B cell (primary cell): ENCODE data around the gene ADAMTS2. TPM values are rescaled to one million over a fixed set of nuclear protein-coding genes. Genes with fewer than 3 reads are reported as not detected.
"Not testable (repeated sequence)": the region's sequence is repeated elsewhere in the genome, so short reads cannot be mapped to it uniquely, and the experiment has no call there.

Experiments
- ATAC-seq: fragments of 200-7000 bp; cut with Tn5 transposase; one replicate; pipeline ENCODE4 v1.10.0; 2021; ENCODE audit warnings: low read depth, mild to moderate bottlenecking, moderate number of reproducible peaks, moderate library complexity
- CTCF ChIA-PET: fragments of 350-600 bp; sonication (Branson Sonifier 250); formaldehyde crosslinking; loops from one replicate; lab custom pipeline; 2021; ENCODE audit warnings: antibody characterized with exemption, inconsistent platforms; lab: Charles Lee
- POLR2A ChIA-PET: fragments of 350-600 bp; sonication (Branson Sonifier 250); formaldehyde crosslinking; loops from one replicate; lab custom pipeline; 2021; ENCODE audit warnings: antibody characterized with exemption; lab: Charles Lee
- DNase-seq: peaks from one replicate; pipeline ENCODE4 v3.0.0; 2013
- H2AFZ ChIP-seq: 2 replicates; pipeline ENCODE4 v1.6.1; 2012; ENCODE audit warnings: mild to moderate bottlenecking, low read depth, low read length; ENCODE audit not compliant: insufficient read depth, poor library complexity, severe bottlenecking
- H3K27ac ChIP-seq, 2 donors: 1 replicate in 1 of 2; 2 replicates in 1 of 2; pipeline ENCODE4 v1.5.1; 2012 to 2013; ENCODE audit warnings: low read length in 2 of 2, mild to moderate bottlenecking in 2 of 2, moderate library complexity in 1 of 2
- H3K27me3 ChIP-seq, 4 experiments: fragments of 200-600 bp in 1 of 4; sonication (generic) in 1 of 4; replicated peaks in 1 of 4; 1 replicate in 2 of 4; 2 replicates in 2 of 4; pipeline versions ENCODE4 v1.6.1 to v1.7.0; 2013 to 2016; ENCODE audit warnings: low read length in 3 of 4, mild to moderate bottlenecking in 2 of 4, mixed read lengths in 1 of 4, moderate library complexity in 1 of 4; ENCODE audit not compliant: insufficient read depth in 4 of 4, control insufficient read depth in 3 of 4; ENCODE audit errors: control extremely low read depth in 1 of 4
- H3K36me3 ChIP-seq, 2 experiments: replicated peaks in 1 of 2; 1 replicate in 1 of 2; 2 replicates in 1 of 2; pipeline versions ENCODE4 v1.6.1 to v1.7.1; 2013; ENCODE audit warnings: low read length in 1 of 2; ENCODE audit not compliant: insufficient read depth in 2 of 2, control insufficient read depth in 1 of 2; ENCODE audit errors: control extremely low read depth in 1 of 2, extremely low read depth in 1 of 2
- H3K4me1 ChIP-seq, 2 donors: fragments of 200-600 bp in 1 of 2; sonication (generic) in 1 of 2; 1 replicate in 1 of 2; 2 replicates in 1 of 2; pipeline versions ENCODE4 v1.5.1 to v1.6.1; 2013 to 2017; ENCODE audit warnings: low read length in 2 of 2; ENCODE audit not compliant: control insufficient read depth in 2 of 2, insufficient read depth in 2 of 2
- H3K4me2 ChIP-seq: replicated peaks from 2 replicates; pipeline ENCODE3; 2012; ENCODE audit warnings: mild to moderate bottlenecking, low read depth, low read length; ENCODE audit not compliant: poor library complexity, severe bottlenecking
- H3K4me3 ChIP-seq, 5 experiments: fragments of 200-600 bp in 1 of 5; sonication (generic) in 1 of 5; 1 replicate in 3 of 5; 2 replicates in 2 of 5; pipeline versions ENCODE4 v1.5.1 to v1.7.0; 2011 to 2016; ENCODE audit warnings: low read length in 4 of 5, mild to moderate bottlenecking in 4 of 5, low read depth in 2 of 5, control low read depth in 1 of 5, moderate library complexity in 1 of 5; ENCODE audit not compliant: insufficient read depth in 1 of 5; ENCODE audit errors: control extremely low read depth in 1 of 5, extremely low read depth in 1 of 5
- H3K79me2 ChIP-seq: fragments of 200-600 bp; sonication (generic); one replicate; pipeline ENCODE4 v1.6.0; 2016; ENCODE audit warnings: low read length; ENCODE audit not compliant: control insufficient read depth, insufficient read depth
- H3K9ac ChIP-seq: fragments of 200-600 bp; sonication (generic); 2 replicates; pipeline ENCODE4 v1.6.1; 2017; ENCODE audit warnings: mild to moderate bottlenecking, low read length, moderate library complexity
- H3K9me3 ChIP-seq, 3 donors: one replicate each; pipeline versions ENCODE4 v1.6.1 to v1.7.1; 2013; ENCODE audit warnings: low read length in 2 of 3; ENCODE audit not compliant: control insufficient read depth in 2 of 3, insufficient read depth in 1 of 3; ENCODE audit errors: control extremely low read depth in 1 of 3
- H4K20me1 ChIP-seq: 2 replicates; pipeline ENCODE4 v1.6.0; 2012; ENCODE audit warnings: mild to moderate bottlenecking, low read length; ENCODE audit not compliant: insufficient read depth, control insufficient read depth, poor library complexity, severe bottlenecking
- H3K27ac Mint-ChIP-seq: one replicate; pipeline ENCODE4 v1.8.0; 2021; ENCODE audit warnings: mixed read lengths
- H3K27me3 Mint-ChIP-seq: one replicate; pipeline ENCODE4 v1.8.0; 2021; ENCODE audit warnings: mixed read lengths
- H3K4me1 Mint-ChIP-seq: one replicate; pipeline ENCODE4 v1.8.0; 2021; ENCODE audit warnings: mixed read lengths
- H3K4me3 Mint-ChIP-seq: one replicate; pipeline ENCODE4 v1.8.0; 2021; ENCODE audit warnings: mixed read lengths
- H3K9me3 Mint-ChIP-seq: one replicate; pipeline ENCODE4 v1.8.0; 2022; ENCODE audit warnings: mixed read lengths; ENCODE audit not compliant: insufficient read depth
- EZH2 ChIP-seq: IDR thresholded peaks from 2 replicates; pipeline ENCODE4 v1.6.1; 2012; ENCODE audit warnings: borderline replicate concordance, low read depth, mild to moderate bottlenecking, moderate library complexity, low read length; ENCODE audit not compliant: insufficient read depth, poor library complexity, severe bottlenecking
- WGBS: methylation state at CpG from one replicate; pipeline ENCODE4 v1.1.5; 2013; ENCODE audit warnings: missing lambda C conversion rate; ENCODE audit not compliant: insufficient coverage; 5-methylcytosine and 5-hydroxymethylcytosine counted together
- intact Hi-C: fragments of 100-400 bp; cut with micrococcal nuclease; formaldehyde crosslinking; loops from one replicate; pipeline ENCODE4 v1.10.0; 2022
- polyA plus RNA-seq: library from polyadenylated mRNA; depleted of rRNA; stranded (reverse); fragments of >200 nt; gene quantifications from 2 replicates; pipeline ENCODE4 v1.2.3, GENCODE V29; 2012
- total RNA-seq, 2 donors: library from RNA; stranded (reverse); fragments of 120-200 nt in 1 of 2; gene quantifications; 1 replicate in 1 of 2; 2 replicates in 1 of 2; pipeline versions ENCODE4 v1.2.3 to v1.2.4, GENCODE V29; 2013 to 2022
- TF ChIP-seq, protein P1 (sequence below): fragments of 200-600 bp; IDR thresholded peaks from one replicate; pipeline ENCODE4 v1.8.0; 2022; ENCODE audit warnings: antibody characterized with exemption, mild to moderate bottlenecking

The ADAMTS2 gene
- total and polyA plus RNA-seq, 2 donors (not counting 1 experiment from before 2014, with no cell fraction given): not detected

- H3K36me3 ChIP-seq: no peaks in the 10 kb centered on the region
- DNase-seq: no peak
- no peak overlapping the region for H2AFZ ChIP-seq
- no peak for TF ChIP-seq EZH2
- TF ChIP-seq, protein P1, sequence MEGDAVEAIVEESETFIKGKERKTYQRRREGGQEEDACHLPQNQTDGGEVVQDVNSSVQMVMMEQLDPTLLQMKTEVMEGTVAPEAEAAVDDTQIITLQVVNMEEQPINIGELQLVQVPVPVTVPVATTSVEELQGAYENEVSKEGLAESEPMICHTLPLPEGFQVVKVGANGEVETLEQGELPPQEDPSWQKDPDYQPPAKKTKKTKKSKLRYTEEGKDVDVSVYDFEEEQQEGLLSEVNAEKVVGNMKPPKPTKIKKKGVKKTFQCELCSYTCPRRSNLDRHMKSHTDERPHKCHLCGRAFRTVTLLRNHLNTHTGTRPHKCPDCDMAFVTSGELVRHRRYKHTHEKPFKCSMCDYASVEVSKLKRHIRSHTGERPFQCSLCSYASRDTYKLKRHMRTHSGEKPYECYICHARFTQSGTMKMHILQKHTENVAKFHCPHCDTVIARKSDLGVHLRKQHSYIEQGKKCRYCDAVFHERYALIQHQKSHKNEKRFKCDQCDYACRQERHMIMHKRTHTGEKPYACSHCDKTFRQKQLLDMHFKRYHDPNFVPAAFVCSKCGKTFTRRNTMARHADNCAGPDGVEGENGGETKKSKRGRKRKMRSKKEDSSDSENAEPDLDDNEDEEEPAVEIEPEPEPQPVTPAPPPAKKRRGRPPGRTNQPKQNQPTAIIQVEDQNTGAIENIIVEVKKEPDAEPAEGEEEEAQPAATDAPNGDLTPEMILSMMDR: no peak
- H3K9me3 ChIP-seq: peaks cover 0 to 7% (median 0%) of the 10 kb centered on the region in 3 donors
- H3K27me3 Mint-ChIP-seq: peaks cover 3% of the 10 kb centered on the region
- no peak overlapping the region for H3K4me2 ChIP-seq
- H3K27ac Mint-ChIP-seq: no peak overlapping the region
- H3K9me3 Mint-ChIP-seq: no peaks in the 10 kb centered on the region
- ATAC-seq: no peak
- H3K9ac ChIP-seq: no peak overlapping the region
- intact Hi-C loops: no loop called here
- WGBS: 100% methylated on average over 1 of the region's 3 CpGs
- H3K4me1 ChIP-seq: no peaks in the 10 kb centered on the region
- H3K79me2 ChIP-seq: no peaks in the 10 kb centered on the region
- H3K27me3 ChIP-seq: no peaks in the 10 kb centered on the region
- no peak overlapping the region for H3K4me3 ChIP-seq
- H3K4me1 Mint-ChIP-seq: no peaks in the 10 kb centered on the region
- no peaks in the 10 kb centered on the region for H4K20me1 ChIP-seq
- POLR2A ChIA-PET: no interaction called here
- CTCF ChIA-PET: no interaction called here
- H3K27ac ChIP-seq: no peak overlapping the region
- no peak overlapping the region for H3K4me3 Mint-ChIP-seq
These were observed 127.9 kb downstream of the ADAMTS2 start for GRCh38 chr5:179217356-179217755.

DNA sequence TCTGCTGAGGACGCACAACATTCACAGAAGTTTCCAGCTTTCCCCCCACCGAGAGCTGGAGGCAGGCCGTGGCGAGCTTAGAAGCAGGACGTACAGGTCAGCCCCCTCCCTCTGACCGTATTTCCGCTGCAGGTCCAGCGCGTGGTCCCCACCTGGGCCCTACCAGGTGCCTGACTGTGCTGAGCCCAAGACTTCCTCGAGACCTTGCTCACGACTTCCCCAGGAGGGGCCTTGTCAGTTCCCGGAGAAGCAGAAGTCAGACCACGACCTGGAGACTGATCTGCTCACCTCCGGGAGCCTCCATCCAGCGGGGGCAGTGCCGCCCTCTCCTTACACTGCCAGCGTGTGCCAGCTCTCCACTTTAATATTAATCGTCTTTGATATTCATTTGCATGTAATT, 128.9 kb downstream of the ADAMTS2 start:
- H3K27me3 ChIP-seq, H3K4me3 Mint-ChIP-seq, H3K27ac ChIP-seq, H4K20me1 ChIP-seq, H3K9me3 Mint-ChIP-seq, H3K9me3 ChIP-seq, H3K27me3 Mint-ChIP-seq, intact Hi-C loops, ATAC-seq, DNase-seq, H3K4me3 ChIP-seq, H3K4me1 ChIP-seq, H3K79me2 ChIP-seq, H3K36me3 ChIP-seq, H3K4me1 Mint-ChIP-seq, H3K4me2 ChIP-seq, H3K9ac ChIP-seq, CTCF ChIA-PET, POLR2A ChIA-PET, H3K27ac Mint-ChIP-seq, H2AFZ ChIP-seq: not testable (repeated sequence)
- WGBS: 87% methylated on average over 16 of the region's 18 CpGs
